HL-60/S4 treated with retinoic acid at 250 ng/mL for 4 days and 3 days (cell line): Measurements from ENCODE around the gene ATM.

Experiments used
- in situ Hi-C: fragments of 300-500 bp; cut with MboI; formaldehyde crosslinking; loops from 2 replicates; pipeline ENCODE4 v1.7.0; 2022; ENCODE audit warnings: low sequenced_read_pairs

Gene ATM

DNA sequence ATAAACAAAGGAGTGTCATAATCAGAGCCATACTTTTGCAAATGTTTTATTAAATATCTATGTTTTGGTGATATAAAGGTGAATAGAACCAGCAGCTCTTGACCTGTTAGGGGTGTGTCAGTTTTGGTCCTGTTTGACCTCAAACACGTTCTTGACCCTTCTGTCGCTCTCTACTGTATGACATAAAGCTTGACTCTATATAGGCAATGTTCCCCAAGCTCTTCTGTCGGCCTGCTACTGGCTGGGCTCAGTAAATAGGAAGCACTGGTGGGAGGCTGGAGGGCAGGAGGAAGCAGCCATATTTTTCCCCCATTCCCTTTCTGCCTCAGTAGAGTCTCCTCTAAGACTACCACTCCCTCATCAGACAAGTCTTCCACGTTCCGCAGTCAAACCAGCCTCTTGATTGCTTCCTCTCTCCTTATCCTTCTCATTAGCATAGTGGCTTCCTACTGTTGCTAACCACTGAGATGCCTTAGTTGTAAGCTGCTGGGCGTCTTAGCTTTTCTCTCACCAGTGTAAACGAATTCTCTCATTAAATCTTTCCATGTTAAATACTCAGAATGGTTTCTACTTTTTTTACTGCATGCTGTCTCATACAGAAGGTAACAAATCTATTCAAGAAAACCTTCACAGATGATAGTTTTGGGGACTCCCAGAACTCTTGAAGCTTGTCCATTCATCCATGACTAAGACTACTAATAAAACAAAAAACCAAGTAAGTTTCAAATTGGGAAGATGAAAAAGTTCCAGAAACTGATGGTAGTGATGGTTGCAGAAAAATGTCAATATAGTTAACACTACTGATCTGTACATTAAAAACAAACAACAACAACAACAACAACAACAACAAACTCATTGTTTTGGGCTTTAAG, 3.7 kb upstream of the ATM start:
- in situ Hi-C loops: no loop called here

DNA sequence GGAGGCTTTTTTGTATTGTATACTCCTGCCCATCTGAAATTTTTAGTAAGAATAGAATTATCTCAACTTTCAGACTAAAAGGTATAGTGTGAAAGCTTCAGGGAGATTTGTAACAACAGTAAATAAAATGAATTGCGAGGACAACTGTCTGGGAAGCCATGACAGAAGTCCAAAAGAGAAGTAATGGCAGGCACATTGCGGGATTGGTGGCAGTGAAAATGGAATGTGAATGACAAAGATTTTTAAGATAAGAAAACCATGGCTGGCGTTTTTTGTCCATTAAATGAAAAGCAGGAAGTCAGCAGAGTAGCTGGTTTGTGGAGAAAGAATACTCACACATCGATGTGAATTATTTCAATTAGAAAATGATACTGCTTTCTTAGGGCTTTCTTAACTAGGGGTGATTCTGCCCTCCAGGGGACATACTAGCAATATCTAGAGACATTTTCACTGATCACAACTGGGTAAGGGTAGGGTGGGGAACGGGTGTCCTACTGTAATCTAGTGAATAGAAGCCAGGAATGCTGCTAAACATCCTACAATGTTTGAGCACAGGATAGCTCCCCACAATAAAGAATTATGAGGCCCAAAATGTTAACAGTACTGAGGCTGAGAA, 2.0 kb upstream of the ATM start:
- in situ Hi-C loops: no loop called here

DNA sequence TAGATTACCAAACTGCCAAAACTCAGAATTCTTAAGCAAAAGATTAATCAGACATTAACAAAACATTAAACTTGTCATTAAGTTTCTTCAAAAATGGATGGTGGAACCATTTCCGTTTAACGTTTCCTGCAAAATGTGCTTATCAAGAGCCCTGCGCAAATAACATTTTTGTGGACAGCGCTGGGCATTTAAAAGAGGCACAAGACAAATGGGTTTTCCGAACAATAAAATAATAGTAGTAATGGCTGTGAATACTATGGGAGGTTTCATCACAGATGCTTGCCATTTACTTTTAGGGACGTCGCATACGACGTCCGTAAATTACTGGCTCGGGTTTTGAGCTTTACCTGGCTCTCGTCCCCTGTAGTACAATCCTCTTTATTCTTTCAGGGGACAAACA, 1.5 kb upstream of the ATM start:
- in situ Hi-C loops: no loop called here

DNA sequence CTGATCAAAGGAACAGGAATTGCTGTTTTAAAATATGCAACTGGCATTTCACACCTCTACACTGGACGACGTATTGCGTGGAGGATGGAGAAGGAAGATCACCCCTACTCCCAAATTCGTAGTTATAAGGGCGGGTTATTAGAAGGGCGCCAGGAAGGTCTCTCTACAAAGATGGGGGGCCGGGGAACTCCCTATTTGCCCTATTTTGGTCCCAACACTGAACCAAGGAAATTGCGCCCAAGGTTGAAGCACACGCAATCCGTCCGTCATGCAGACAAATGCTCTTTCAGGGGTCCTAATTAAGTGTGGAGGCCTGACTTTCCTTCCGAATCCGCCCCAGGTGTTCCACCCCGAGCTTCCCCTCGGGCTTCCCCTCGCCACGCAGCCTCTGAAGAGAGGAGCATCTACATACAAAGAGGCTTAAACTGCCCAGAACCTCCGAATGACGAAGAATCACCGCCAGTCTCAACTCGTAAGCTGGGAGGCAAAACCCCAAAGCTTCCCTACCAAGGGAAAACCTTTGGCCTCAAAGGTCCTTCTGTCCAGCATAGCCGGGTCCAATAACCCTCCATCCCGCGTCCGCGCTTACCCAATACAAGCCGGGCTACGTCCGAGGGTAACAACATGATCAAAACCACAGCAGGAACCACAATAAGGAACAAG, 825 bp upstream of the ATM start:
- in situ Hi-C loops: no loop called here

DNA sequence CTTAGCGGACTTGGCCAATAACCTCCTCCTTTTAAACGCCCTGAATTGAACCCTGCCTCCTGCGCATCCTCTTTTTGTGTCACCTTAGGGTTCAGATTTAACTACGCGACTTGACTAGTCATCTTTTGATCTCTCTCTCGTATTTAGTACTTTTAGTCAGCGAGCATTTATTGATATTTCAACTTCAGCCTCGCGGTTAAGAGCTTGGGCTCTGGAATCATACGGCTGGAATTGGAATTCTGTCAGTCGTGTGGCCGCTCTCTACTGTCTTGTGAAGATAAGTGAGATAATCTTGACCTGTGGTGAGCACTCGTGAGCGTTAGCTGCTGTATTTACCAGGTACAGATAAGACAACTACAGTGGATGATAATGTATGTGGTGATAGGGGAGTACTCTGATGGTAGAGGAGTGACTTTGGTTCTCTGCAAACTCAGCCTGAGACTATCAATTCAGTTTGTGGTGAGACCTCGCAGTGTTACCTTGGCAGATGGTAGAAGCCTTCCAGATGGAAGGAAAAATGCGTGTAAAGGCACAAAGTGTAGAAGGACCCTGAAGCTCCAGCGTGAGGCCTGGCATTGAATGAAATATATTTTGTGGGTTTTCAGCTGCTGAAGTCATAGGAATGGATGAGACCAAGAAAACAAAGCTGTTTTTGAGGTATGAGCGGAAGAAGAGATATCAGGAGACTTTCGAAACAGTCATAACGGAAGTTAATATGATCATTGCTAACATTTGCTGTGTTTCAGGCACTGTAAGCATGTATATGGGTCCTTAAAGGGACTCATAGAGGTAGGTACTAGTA, 682 bp downstream of the ATM start:
- in situ Hi-C loops: no loop called here

DNA sequence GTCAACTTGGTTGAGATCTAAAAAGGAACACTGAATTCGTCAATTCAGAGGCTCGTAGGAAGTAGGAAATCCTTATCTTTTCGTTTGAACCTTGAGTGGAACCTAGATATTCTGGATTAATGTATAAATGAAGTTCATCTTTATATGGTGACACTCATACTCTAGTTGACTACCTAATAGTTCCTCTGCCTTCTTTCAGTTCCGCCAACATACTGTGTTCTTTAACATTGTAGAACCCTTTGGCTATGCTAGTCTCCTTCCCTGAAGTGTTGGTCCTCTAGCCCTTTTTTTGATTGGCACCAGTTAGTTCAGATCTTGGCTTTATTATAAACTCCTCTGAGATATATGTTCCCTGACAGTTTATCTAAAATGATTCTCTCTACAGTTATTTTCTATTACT, 1.5 kb downstream of the ATM start:
- in situ Hi-C loops: no loop called here

DNA sequence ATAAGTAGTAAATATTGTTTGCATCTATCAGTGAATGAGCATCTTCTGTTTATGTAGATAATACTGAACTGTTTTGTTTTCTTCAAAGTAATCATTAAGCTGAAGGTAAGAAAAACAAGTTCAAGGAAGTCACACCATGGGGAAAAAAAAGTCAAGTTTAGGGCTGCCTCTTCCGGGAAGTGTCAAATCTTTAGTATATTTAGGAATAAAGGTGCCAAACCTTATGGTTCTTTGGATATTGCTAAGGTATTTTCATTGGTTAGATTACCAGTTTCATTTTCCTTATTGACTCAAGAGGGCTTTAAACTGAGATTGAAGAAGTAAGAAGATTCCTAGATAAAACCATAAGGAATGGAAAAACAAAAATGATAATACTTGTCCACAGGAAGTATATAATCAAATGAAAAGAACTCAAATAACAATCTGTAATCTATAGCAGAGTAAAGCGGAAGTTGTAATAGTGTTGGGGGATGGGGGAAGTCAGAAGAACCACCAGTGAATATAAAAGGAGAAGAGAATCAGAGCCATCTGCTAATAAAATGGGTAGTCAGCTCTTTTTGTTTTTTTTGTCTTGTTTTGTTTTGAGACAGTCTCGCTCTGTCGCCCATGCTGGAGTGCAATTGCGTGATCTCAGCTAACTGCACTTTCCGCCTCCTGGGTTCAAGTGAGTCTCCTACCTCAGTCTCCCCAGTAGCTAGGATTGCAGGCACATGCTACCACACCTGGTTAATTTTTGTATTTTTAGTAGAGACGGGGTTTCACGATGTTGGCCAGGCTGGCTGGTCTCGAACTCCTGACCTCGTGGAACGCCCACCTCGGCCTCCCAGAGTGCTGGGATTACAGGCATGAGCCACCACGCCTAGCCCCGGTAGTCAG, 2.3 kb downstream of the ATM start:
- in situ Hi-C loops: no loop called here

DNA sequence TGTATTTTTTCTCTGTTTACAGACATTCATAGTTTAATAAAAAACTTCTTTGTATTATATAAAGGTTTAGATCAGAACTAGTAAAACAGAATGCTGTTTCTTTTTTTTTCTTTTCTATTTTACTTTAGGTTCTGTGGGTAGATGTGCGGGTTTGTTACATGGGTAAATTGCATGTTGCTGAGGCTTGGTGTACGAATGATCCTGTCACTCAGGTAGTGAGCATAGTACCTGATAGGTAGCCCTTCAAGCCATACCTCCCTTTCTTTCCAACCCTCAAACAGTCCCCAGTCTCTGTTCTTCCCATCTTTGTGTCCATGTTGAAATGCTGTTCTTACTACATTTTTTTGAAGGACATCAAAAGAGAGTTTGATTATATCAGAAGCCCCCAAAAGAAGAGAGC, 3.2 kb downstream of the ATM start:
- in situ Hi-C loops: no loop called here

DNA sequence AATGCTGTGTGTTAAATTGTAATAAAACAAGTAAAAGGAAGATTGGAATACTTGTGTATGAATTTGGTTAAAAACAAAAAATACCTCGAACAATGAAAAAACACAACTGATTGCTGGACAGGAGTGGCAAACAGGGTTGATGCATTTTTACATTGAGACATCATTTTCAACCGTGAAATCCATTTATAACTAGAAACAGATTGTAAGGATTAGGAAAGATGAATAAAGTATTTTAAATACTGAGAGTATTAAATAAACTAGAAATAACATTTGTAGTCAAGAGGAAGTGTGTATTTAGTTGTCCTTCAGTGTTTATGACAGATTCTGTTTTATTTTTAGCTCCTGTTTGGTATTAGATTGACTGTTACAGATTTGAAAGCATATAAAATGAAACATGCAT, 5.4 kb downstream of the ATM start:
- in situ Hi-C loops: no loop called here

DNA sequence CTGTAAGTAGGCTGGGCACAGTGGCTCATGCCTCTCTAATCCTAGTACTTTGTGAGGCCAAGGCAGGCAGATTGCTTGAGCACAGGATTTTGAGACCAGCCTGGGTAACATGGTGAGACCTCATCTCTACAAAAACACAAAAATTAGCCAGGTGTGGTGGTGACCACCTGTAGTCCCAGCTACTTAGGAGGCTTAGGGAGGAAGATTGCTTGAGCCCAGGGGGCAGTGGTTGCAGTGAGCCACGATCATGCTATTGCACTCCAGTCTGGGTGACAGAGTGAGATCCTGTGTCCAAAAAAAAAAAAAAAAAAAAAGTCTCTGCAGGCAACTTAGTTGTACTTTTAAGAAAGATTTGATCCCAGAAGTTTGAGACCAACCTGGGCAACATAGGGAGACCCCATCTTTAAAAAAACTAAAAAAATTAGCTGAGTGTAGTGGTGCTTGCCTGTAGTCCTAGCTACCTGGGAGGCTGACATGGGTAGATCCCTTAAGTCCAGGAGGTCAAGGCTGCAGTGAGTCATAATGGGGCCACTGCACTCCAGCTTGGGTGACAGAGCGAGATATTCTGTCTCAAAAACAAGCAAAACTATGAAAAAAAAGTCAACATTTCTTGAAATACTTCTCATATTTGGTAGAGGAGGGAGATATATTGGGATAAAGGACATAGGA, 10.5 kb downstream of the ATM start:
- in situ Hi-C loops: no loop called here

DNA sequence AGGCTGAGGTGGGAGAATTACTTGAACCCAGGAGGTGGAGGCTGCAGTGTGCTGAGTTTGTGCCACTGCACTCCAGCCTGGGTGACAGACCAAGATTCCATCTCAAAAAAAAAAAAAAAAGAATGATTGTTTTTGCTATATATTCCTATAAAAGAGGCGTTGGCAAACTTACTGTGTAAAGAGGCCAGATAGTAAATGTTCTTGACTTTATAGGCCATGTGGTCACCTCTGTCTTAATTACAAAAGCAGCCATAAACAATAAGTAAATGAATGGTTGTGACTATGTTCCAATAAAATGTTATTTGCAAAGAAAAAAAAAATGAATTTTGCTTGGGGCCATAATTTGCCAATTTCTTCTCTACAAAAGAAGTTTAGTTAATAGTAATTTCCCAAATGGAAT, 12.3 kb downstream of the ATM start:
- in situ Hi-C loops: no loop called here

DNA sequence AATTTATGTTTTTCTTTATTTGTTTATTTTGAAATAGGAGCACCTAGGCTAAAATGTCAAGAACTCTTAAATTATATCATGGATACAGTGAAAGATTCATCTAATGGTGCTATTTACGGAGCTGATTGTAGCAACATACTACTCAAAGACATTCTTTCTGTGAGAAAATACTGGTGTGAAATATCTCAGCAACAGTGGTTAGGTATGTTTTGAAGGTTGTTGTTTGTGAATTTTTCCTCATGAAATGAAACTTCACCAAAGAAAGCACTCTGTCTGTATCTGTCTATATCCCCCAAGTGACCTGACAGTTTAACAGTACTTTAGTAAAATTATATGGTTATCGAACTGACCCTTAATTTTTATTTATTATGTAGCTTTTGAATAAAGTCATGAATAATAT, 12.8 kb downstream of the ATM start:
- in situ Hi-C loops: no loop called here

DNA sequence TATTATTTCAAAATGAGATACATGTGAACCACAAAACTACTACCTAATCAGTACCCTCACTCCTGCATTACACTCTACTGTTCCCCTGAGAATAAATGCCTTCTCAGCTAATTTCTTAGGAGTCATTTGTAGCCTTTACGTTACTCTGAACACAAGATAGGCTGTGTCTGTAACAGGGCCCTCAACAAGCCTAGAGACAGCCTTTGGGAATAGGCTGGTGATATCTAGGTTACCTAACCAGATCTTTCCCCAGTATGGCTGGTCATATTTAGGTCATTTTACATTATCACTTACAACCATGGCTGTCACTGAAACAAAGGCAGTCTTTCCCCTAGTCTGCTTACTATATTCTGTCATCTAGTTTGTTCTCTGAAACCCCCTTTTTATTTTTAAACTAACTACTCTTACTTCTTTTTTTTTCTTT, 14.2 kb downstream of the ATM start:
- in situ Hi-C loops: no loop called here

DNA sequence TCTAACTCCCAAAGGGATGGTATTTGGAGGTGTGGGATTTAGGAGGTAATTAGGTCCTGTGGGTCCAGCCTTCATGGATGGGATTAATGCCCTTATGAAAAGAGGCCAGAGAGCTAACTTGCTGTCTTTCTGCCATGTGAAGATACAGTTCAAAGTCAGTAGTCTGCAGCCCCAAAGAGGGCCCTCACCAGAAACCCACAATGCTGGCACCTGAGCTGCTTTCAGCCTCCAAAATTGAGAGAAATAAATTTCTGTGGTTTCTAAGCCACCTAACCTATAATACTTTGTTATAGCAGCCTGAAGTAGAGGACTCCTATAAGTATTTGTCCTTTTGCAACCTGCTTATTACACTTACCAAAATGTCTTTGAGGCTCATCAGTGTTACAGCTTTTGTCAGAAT, 16.2 kb downstream of the ATM start:
- in situ Hi-C loops: no loop called here

DNA sequence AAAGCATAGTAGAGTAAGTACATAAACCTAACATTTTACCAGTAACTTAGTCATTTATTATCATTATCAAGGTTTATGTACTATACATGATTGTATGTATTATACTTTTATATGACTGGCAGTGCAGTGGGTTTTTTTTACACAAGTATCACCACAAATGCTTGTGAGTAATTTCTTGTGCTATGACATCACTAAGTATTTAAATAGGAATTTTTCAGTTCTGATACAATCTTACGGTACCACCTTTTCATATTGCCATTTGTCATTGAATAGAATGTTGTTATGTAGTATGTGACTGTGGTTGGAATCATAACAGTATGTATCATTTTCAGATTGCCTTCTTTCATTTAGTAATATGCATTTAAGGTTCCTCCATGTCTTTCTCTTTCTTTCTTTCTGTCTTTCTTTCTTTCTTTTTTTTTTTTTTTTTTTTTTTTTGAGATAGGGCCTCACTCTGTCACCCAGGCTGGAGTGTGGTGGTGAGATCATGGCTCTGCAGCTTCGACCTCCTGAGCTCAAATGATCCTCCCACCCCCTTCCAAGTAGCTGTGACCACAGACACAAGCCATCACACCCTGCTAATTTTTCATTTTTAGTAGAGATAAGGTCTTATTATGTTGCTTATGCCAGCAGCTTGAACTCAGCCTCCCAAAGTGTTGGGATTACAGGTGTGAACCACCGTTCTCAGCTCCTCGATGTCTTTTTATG, 18.6 kb downstream of the ATM start:
- in situ Hi-C loops: no loop called here

DNA sequence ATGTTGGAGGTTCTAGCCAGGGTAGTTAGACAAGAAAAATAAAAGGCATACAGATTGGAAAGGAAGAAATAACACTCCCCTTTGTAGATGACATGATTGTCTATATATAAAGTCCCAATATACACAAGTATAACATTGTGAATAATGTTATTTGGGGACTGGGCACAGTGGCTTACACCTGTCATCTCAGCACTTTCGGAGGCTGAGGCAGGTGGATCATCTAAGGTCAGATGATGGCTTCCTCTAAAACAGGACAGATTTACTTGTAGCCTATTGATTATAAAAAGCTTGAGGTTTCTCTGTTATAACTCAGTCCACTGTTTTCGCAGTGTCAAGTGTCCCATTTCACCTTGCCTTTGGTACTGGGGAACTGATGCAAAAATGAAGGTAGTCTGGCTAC, 19.6 kb downstream of the ATM start:
- in situ Hi-C loops: no loop called here

DNA sequence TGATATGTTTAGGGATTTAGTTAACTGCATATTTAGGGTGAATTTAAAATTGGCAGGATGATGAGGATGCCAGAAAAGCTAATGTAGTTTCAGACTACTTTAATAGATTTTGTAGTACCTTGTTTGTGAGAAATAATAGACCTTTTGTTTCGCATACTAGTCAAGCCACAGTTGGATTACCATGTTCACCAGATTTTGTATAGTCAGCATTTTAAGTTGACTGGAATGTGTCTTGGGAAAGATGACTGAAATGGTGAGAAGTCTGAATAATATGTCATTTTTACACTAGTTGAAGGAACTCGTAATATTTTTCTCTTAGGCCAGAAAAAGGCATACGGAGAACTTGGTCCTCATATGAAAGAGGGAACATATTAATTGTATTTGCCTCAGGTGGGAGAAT, 23.4 kb downstream of the ATM start:
- in situ Hi-C loops: no loop called here

DNA sequence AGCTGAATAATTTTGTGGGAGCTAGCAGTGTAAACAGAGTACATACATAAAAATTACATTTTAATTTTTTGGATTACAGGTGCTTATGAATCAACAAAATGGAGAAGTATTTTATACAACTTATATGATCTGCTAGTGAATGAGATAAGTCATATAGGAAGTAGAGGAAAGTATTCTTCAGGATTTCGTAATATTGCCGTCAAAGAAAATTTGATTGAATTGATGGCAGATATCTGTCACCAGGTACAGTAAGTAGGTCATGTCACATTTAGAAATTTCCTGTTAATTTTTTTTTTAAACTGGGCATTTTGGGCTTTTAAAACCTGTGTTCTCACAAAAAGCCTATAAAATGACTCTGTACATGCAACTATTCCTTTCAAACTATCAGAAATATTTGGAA, 24.0 kb downstream of the ATM start:
- in situ Hi-C loops: no loop called here

DNA sequence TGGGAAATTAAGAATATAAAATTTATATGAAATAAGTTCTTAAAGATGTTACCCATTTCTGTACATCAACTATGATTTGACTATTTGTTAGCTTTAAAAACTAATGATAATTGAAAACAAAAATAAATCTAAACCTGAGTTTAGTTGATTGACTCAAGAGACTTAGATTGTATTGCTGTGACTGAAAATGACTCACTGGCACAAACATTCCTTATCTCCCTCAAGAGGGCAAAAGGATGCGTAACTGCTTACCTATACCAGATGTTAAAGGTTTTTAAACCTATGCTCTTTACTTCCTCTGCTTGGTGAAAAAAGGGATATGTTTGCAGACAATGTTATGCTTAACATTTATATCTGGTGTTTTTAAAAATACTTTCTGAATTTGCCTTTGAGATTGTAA, 30.3 kb downstream of the ATM start:
- in situ Hi-C loops: no loop called here
